Caco-2 (cell line): Measurements from ENCODE around the gene SECISBP2L. TPM values are rescaled to one million over a fixed set of nuclear protein-coding genes. Genes with fewer than 3 reads are reported as not detected.

Source experiments
- BruUV-seq: library from RNA; stranded (reverse); fragments of 400-500 nt; replicated peaks from 2 replicates; lab custom pipeline; 2021; lab: Mats Ljungman, UMichigan
- CTCF ChIA-PET: fragments of 300-600 bp; sonication (Branson Sonifier 250); formaldehyde crosslinking; loops from one replicate; lab custom pipeline; 2022; ENCODE audit warnings: antibody characterized with exemption; lab: Charles Lee
- POLR2A ChIA-PET: fragments of 300-600 bp; sonication (Branson Sonifier 250); formaldehyde crosslinking; loops from one replicate; lab custom pipeline; 2022; ENCODE audit warnings: antibody characterized with exemption; lab: Charles Lee
- DNase-seq, 2 experiments: peaks; one replicate each; pipeline versions ENCODE4 v3.0.0 to v3.0.0-alpha.2; 2020 to 2022
- H3K27me3 ChIP-seq: replicated peaks from 2 replicates; pipeline ENCODE4 v1.6.0; 2011; ENCODE audit warnings: low read length; ENCODE audit not compliant: control insufficient read depth, insufficient read depth
- H3K36me3 ChIP-seq: 2 replicates; pipeline ENCODE4 v1.5.1; 2011; ENCODE audit warnings: low read length; ENCODE audit not compliant: control insufficient read depth, insufficient read depth
- H3K4me1 ChIP-seq: fragments of 250-450 bp; sonication (Bioruptor Pico); 2 replicates; pipeline ENCODE4 v1.5.1; 2020; ENCODE audit warnings: mild to moderate bottlenecking
- H3K4me3 ChIP-seq: 2 replicates; pipeline ENCODE4 v1.5.1; 2011; ENCODE audit warnings: low read depth, mild to moderate bottlenecking, control low read depth, low read length
- H3K9me3 ChIP-seq: fragments of 250-450 bp; sonication (Bioruptor Pico); 2 replicates; pipeline ENCODE4 v1.5.1; 2020; ENCODE audit warnings: mild to moderate bottlenecking, moderate library complexity
- H3K27ac Mint-ChIP-seq: one replicate; pipeline ENCODE4 v1.8.0; 2022; ENCODE audit warnings: mixed read lengths; ENCODE audit not compliant: unreplicated experiment
- H3K27me3 Mint-ChIP-seq: one replicate; pipeline ENCODE4 v1.8.0; 2022; ENCODE audit warnings: mixed read lengths; ENCODE audit not compliant: insufficient read depth, unreplicated experiment
- H3K36me3 Mint-ChIP-seq: one replicate; pipeline ENCODE4 v1.8.0; 2022; ENCODE audit warnings: mild to moderate bottlenecking, mixed read lengths; ENCODE audit not compliant: insufficient read depth, unreplicated experiment
- H3K4me1 Mint-ChIP-seq: one replicate; pipeline ENCODE4 v1.8.0; 2022; ENCODE audit warnings: low read depth, mixed read lengths; ENCODE audit not compliant: unreplicated experiment
- H3K4me3 Mint-ChIP-seq: one replicate; pipeline ENCODE4 v1.8.0; 2022; ENCODE audit warnings: mild to moderate bottlenecking, moderate library complexity, mixed read lengths; ENCODE audit not compliant: unreplicated experiment
- H3K9me3 Mint-ChIP-seq: one replicate; pipeline ENCODE4 v1.8.0; 2022; ENCODE audit warnings: mixed read lengths; ENCODE audit not compliant: unreplicated experiment
- CTCF ChIP-seq, 2 experiments: fragments of 200-600 bp in 1 of 2; IDR thresholded peaks; 1 replicate in 1 of 2; 2 replicates in 1 of 2; pipeline versions ENCODE4 v1.5.1 to v1.8.0; 2011 to 2022; ENCODE audit warnings: antibody characterized with exemption in 1 of 2, control low read depth in 1 of 2, inconsistent platforms in 1 of 2, low read depth in 1 of 2, low read length in 1 of 2, mild to moderate bottlenecking in 1 of 2, moderate library complexity in 1 of 2; ENCODE audit not compliant: insufficient read depth in 1 of 2, severe bottlenecking in 1 of 2, unreplicated experiment in 1 of 2
- intact Hi-C: fragments of 100-400 bp; cut with micrococcal nuclease; formaldehyde crosslinking; loops from one replicate; pipeline ENCODE4 v1.10.0; 2022; ENCODE audit not compliant: unreplicated experiment
- total RNA-seq: library from RNA; stranded (reverse); gene quantifications from 2 replicates; pipeline ENCODE4 v1.2.3, GENCODE V29; 2022

SECISBP2L gene
- total RNA-seq, 1 experiment from 2014 or later: 27.9 TPM

GRCh38 chr15:48941904-48942303, 104.3 kb downstream of the SECISBP2L start:
- Histone ChIP-seq H3K36me3 (no peaks in the 10 kb centered on the region), H3K9me3 (no peaks in the 10 kb centered on the region), H3K27me3 (no peaks in the 10 kb centered on the region), H3K4me3 (no peak overlapping the region), H3K4me1 (peaks cover 13% of the 10 kb centered on the region; the same call in 1 of the 2 replicates)
- no TSS peak for BruUV-seq
- Mint-ChIP-seq H3K27me3 (no peaks in the 10 kb centered on the region), H3K9me3 (no peaks in the 10 kb centered on the region), H3K4me1 (peaks cover 13% of the 10 kb centered on the region), H3K36me3 (no peaks in the 10 kb centered on the region), H3K27ac (no peak overlapping the region), H3K4me3 (no peak overlapping the region)
- ChIA-PET POLR2A (no interaction called here), CTCF (no interaction called here)
- no peak for DNase-seq
- intact Hi-C loops: no loop called here
- TF ChIP-seq CTCF (IDR thresholded peaks at IDR 0.05; ENCODE audit: insufficient read depth in 1 of 2, low read depth in 1 of 2, low read length in 1 of 2, severe bottlenecking in 1 of 2, unreplicated experiment in 1 of 2): no peak

- no peaks in the 10 kb centered on the region for H3K9me3 ChIP-seq
- intact Hi-C loops: no loop called here
- POLR2A ChIA-PET: no interaction called here
- peaks cover 1% of the 10 kb centered on the region; the same call in 1 of the 2 replicates for H3K4me1 ChIP-seq
- H3K27me3 ChIP-seq: no peaks in the 10 kb centered on the region
- peaks cover 4% of the 10 kb centered on the region for H3K4me1 Mint-ChIP-seq
- no peak overlapping the region for H3K27ac Mint-ChIP-seq
- BruUV-seq: no TSS peak
- no peak for TF ChIP-seq CTCF (IDR thresholded peaks at IDR 0.05; ENCODE audit: insufficient read depth in 1 of 2, low read depth in 1 of 2, low read length in 1 of 2, severe bottlenecking in 1 of 2, unreplicated experiment in 1 of 2)
- no peaks in the 10 kb centered on the region for H3K36me3 ChIP-seq
- H3K4me3 ChIP-seq: no peak overlapping the region
- no peaks in the 10 kb centered on the region for H3K36me3 Mint-ChIP-seq
- H3K27me3 Mint-ChIP-seq: no peaks in the 10 kb centered on the region
- no peak overlapping the region for H3K4me3 Mint-ChIP-seq
- no peak for DNase-seq
- CTCF ChIA-PET: no interaction called here
- no peaks in the 10 kb centered on the region for H3K9me3 Mint-ChIP-seq
Measured at GRCh38 chr15:48940508-48940907, 105.7 kb downstream of the SECISBP2L start.

- no TSS peak for BruUV-seq
Measured at GRCh38 chr15:48939648-48940047, 106.6 kb downstream of the SECISBP2L start.

More at GRCh38 chr15:48939648-48940047, 106.6 kb downstream of the SECISBP2L start:
- intact Hi-C loops: no loop called here
- ChIA-PET POLR2A (no interaction called here), CTCF (no interaction called here)
- H3K4me1 ChIP-seq: no peaks in the 10 kb centered on the region
- H3K27me3 ChIP-seq: no peaks in the 10 kb centered on the region
- no peaks in the 10 kb centered on the region for H3K9me3 ChIP-seq
- Mint-ChIP-seq H3K4me1 (no peaks in the 10 kb centered on the region), H3K27me3 (no peaks in the 10 kb centered on the region), H3K9me3 (no peaks in the 10 kb centered on the region), H3K4me3 (no peak overlapping the region), H3K36me3 (no peaks in the 10 kb centered on the region), H3K27ac (no peak overlapping the region)
- no peak overlapping the region for H3K4me3 ChIP-seq
- DNase-seq: no peak
- no peaks in the 10 kb centered on the region for H3K36me3 ChIP-seq
- no peak for TF ChIP-seq CTCF (IDR thresholded peaks at IDR 0.05; ENCODE audit: insufficient read depth in 1 of 2, low read depth in 1 of 2, low read length in 1 of 2, severe bottlenecking in 1 of 2, unreplicated experiment in 1 of 2)

Other genes starting within 250 kb of the SECISBP2L start
- 14.2 and 16.5 TPM in 2 replicates for gene CEP152, start 235.4 kb downstream of the SECISBP2L start, total RNA-seq
- gene EID1, start 168.3 kb downstream of the SECISBP2L start, total RNA-seq: 60.6 and 63.6 TPM in 2 replicates
- not detected in 2 replicates for gene SHC4, start 82.5 kb downstream of the SECISBP2L start, total RNA-seq
- 83.8 and 85.4 TPM in 2 replicates for gene COPS2, start 109.2 kb upstream of the SECISBP2L start, total RNA-seq
- gene GALK2, start 123.8 kb upstream of the SECISBP2L start, total RNA-seq: 25.5 and 29.8 TPM in 2 replicates